ENCODE data around the gene KREMEN1. TPM values are rescaled to one million over a fixed set of nuclear protein-coding genes. Genes with fewer than 3 reads are reported as not detected.

Gene KREMEN1
- total and polyA plus RNA-seq, 3 donors from 2014 or later = 42.5 to 54.9 (median 54.5) TPM

GRCh38 chr22:29216873-29217666 lies 144.2 kb downstream of the KREMEN1 start:
- H3K36me3 ChIP-seq (ENCODE audit: low read depth, missing control alignments) = no peaks in the 10 kb centered on the region
- peak; percentile 68 for DNase-seq
- H3K27me3 ChIP-seq = no peaks in the 10 kb centered on the region
- no peak overlapping the region for H3K4me3 ChIP-seq
- no peak for TF ChIP-seq CTCF (IDR thresholded peaks at IDR 0.05)
- TF ChIP-seq POLR2A (IDR thresholded peaks at IDR 0.05) = no peak
- intact Hi-C loops (cut with DNase I; ENCODE audit: low total_unique reads) = no loop called here
- H3K27ac ChIP-seq = no peak overlapping the region
- H3K4me1 ChIP-seq = peaks cover 15% of the 10 kb centered on the region
- H3K9me3 ChIP-seq = no peaks in the 10 kb centered on the region
- WGBS, 2 donors = 46 to 53% methylated on average over 9 to 14 of the region's 14 CpGs

Small RNA genes within 50 kb of the gene (small RNA-seq; reads per million reads assigned to genes)
- 0 reads per million in 2 donors for gene RNU6-1219P
- gene RNU6-810P = 0 reads per million in 2 donors

Other genes with a start within 250 kb of the KREMEN1 start
- gene ZNRF3, start 189.5 kb upstream of the KREMEN1 start, total RNA-seq = 10 to 100 TPM; 32.2 to 44.5 TPM
- 13.9 TPM for gene ZNRF3, start 189.5 kb upstream of the KREMEN1 start, polyA plus RNA-seq (ENCODE audit: insufficient read depth, low read depth, low replicate concordance)
- gene C22orf31, start 11.2 kb upstream of the KREMEN1 start, total RNA-seq = 10 to 100 TPM in 1 of 2 donors, 1 to 10 TPM in 1; 1.8 to 10.9 TPM
- 4.5 TPM for gene C22orf31, start 11.2 kb upstream of the KREMEN1 start, polyA plus RNA-seq (ENCODE audit: insufficient read depth, low read depth, low replicate concordance)
- gene EMID1, start 132.9 kb downstream of the KREMEN1 start, total RNA-seq = 1 to 10 TPM; 7.0 to 7.5 TPM
- gene EMID1, start 132.9 kb downstream of the KREMEN1 start, polyA plus RNA-seq (ENCODE audit: insufficient read depth, low read depth, low replicate concordance) = 6.2 TPM
- 10 to 100 TPM; 66.8 to 99.2 TPM for gene RHBDD3, start 194.9 kb downstream of the KREMEN1 start, total RNA-seq
- gene RHBDD3, start 194.9 kb downstream of the KREMEN1 start, polyA plus RNA-seq (ENCODE audit: insufficient read depth, low read depth, low replicate concordance) = 55.1 TPM
- 100 to 1,000 TPM; 286 to 336 TPM for gene EWSR1, start 195.2 kb downstream of the KREMEN1 start, total RNA-seq
- 451 TPM for gene EWSR1, start 195.2 kb downstream of the KREMEN1 start, polyA plus RNA-seq (ENCODE audit: insufficient read depth, low read depth, low replicate concordance)
- gene GAS2L1, start 233.6 kb downstream of the KREMEN1 start, total RNA-seq = 100 to 1,000 TPM; 191 to 197 TPM
- 84.9 TPM for gene GAS2L1, start 233.6 kb downstream of the KREMEN1 start, polyA plus RNA-seq (ENCODE audit: insufficient read depth, low read depth, low replicate concordance)
- 10 to 100 TPM in 1 of 2 donors, 1 to 10 TPM in 1; 7.1 to 10.4 TPM for gene RASL10A, start 242.7 kb downstream of the KREMEN1 start, total RNA-seq
- 2.2 TPM for gene RASL10A, start 242.7 kb downstream of the KREMEN1 start, polyA plus RNA-seq (ENCODE audit: insufficient read depth, low read depth, low replicate concordance)